LNCaP clone FGC (cell line): ENCODE data around the gene DNMT3A.

Experiments
- DNase-seq: peaks from one replicate; pipeline ENCODE4 v3.0.0-alpha.2; 2011; ENCODE audit warnings: low read depth
- H3K4me3 ChIP-seq: 2 replicates; pipeline ENCODE4 v1.5.1; 2011; ENCODE audit warnings: mild to moderate bottlenecking, low read depth, low read length, control low read depth
- TF ChIP-seq, protein P1 (sequence below): IDR thresholded peaks from 2 replicates; pipeline ENCODE4 v1.5.1; 2012; ENCODE audit warnings: mild to moderate bottlenecking; ENCODE audit not compliant: control insufficient read depth, insufficient read depth; ENCODE audit errors: extremely low read depth

The DNMT3A gene

DNA sequence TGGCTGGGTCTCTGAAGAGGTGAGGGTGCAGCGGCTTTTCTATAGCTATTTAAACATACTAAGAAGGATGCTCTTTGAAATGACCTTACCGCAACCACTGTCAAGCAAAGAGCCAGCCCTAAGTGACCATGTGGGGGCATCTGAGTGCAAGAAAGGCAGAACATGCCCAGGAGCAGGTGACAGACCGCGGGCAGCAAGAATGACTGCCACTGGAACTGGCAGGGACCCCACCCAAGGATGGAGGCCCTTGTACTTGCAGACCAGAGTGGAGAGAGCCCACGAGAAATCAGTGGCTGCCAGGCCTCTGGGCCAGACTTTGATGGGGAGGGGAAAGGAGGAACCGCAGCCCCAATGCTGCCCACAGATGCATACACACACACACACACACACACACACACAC, 33.1 kb downstream of the DNMT3A start:
- TF ChIP-seq, protein P1, sequence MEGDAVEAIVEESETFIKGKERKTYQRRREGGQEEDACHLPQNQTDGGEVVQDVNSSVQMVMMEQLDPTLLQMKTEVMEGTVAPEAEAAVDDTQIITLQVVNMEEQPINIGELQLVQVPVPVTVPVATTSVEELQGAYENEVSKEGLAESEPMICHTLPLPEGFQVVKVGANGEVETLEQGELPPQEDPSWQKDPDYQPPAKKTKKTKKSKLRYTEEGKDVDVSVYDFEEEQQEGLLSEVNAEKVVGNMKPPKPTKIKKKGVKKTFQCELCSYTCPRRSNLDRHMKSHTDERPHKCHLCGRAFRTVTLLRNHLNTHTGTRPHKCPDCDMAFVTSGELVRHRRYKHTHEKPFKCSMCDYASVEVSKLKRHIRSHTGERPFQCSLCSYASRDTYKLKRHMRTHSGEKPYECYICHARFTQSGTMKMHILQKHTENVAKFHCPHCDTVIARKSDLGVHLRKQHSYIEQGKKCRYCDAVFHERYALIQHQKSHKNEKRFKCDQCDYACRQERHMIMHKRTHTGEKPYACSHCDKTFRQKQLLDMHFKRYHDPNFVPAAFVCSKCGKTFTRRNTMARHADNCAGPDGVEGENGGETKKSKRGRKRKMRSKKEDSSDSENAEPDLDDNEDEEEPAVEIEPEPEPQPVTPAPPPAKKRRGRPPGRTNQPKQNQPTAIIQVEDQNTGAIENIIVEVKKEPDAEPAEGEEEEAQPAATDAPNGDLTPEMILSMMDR: no peak
- no peak overlapping the region for H3K4me3 ChIP-seq
- DNase-seq: no peak

DNA sequence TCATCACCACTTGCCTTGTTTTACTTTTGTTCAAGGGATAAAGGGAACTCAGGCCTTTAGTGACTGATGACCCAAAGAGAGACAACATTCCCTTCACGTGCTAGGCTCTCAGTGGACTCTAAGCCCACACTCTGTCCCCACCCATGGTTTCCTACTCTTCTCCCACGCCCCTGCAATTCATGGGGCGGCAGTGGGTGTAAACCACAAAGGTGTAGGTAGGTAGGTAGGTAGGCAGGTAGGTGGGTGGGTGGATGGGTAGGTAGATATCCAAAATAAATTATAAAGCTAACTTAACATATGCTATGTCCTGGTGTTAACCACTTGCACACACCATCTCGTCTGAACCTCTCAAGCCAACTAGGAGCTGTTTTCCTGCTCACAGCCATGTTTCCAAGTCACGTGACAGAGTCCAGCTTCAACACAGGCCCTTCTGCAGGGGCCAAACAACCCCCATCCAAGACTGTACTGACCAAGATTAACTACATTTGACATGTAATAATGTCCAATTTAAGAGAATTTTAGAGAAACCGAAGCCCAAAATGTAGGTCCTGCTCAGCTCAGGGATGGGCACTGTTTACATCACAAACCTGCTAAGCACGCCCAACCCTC, 33.7 kb downstream of the DNMT3A start:
- no peak overlapping the region for H3K4me3 ChIP-seq
- DNase-seq: no peak
- TF ChIP-seq, protein P1: no peak

DNA sequence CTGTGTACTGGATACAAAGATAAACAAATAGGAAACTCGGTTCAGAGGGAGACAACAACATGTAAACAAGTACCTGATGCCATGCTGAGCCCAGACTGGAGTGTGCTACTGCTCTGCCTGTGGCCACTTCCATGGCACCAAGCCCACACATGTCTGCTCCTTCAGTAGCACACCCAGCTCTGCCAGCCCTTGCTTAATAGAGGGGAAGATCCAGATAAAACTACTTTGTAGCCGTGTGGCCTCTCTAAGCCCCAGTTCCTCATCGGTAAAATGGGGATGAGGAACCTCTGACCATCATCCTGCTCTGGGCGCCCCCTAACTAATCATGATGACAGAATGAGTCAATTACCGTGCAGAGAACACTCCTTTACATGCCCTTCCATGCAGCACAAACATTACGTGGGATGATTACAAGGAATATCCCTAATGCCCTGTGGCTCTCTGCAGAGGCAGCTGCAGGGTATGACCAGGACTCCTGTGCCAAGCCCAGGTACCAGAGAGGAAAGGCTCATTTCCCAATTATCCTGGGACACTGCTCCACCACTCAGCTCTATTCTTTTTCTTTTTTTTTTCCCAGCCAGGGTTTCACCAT, 34.9 kb downstream of the DNMT3A start:
- DNase-seq: no peak

DNA sequence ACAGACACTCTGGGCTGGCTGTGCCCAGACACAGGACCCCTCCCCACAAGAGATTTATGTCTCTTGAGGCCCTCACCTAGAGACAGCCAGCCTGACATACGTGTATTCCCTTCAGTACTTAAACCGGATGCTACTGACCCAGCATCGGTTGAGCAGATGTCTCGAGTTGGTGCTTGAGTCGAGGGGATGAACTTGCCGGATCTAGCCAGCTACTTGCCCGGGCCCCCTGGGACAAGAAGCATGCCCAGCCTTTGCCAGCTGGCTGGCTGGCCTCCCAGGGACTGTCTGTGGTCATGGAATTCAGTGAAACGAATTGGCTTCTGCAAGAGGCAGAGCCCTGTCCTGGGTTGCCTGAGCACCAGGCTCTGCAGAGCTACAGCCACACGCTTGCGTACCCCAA, 36.0 kb downstream of the DNMT3A start:
- H3K4me3 ChIP-seq: no peak overlapping the region
- no peak for DNase-seq
- TF ChIP-seq, protein P1: no peak

More for the DNA sequence above, 34.9 kb downstream of the DNMT3A start:
- TF ChIP-seq, protein P1: no peak
- H3K4me3 ChIP-seq: no peak overlapping the region

- DNase-seq: no peak
- TF ChIP-seq, protein P1: no peak
- no peak overlapping the region for H3K4me3 ChIP-seq
These were observed 36.7 kb downstream of the DNMT3A start for GRCh38 chr2:25304826-25305596.

DNA sequence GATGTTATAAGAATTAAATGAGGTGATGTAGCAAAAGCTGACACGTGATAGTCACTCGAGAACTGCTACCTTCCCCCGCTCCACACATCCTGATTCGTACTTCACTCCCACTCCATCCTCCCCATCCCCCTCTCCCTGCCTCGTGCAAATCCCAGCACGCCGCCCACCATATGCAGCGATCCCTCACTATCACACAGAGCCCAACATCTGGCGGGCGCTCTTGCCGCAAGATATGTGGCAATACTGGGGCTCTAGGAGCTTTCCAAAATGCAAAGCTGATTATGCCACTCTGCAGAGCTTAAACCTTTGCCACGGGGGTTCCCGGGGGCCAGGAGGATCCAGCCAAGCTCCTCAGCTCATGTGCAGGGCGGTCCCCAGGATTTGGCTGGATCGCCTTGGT, 37.4 kb downstream of the DNMT3A start:
- TF ChIP-seq, protein P1: no peak
- no peak overlapping the region for H3K4me3 ChIP-seq
- no peak for DNase-seq
